Measurements from ENCODE around the gene CERS6. TPM values are rescaled to one million over a fixed set of nuclear protein-coding genes. Genes with fewer than 3 reads are reported as not detected.

Gene CERS6
- total and polyA plus RNA-seq, 8 donors = 18.8 to 24.5 (median 22.1) TPM

GRCh38 chr2:168732100-168732499 is 276.0 kb downstream of the CERS6 start:
- no peaks in the 10 kb centered on the region for H3K36me3 ChIP-seq
- H3K9me3 ChIP-seq = no peaks in the 10 kb centered on the region
- no peak for TF ChIP-seq CTCF (IDR thresholded peaks at IDR 0.05)
- H3K4me3 ChIP-seq = no peak overlapping the region
- ATAC-seq (no peak), DNase-seq (no peak)
- intact Hi-C loops (cut with DNase I) = no loop called here
- H3K27ac ChIP-seq = no peak overlapping the region
- H3K4me1 ChIP-seq = peaks cover 0 to 4% of the 10 kb centered on the region in 2 donors
- no peaks in the 10 kb centered on the region for H3K27me3 ChIP-seq

GRCh38 chr2:168732506-168732905 is 276.4 kb downstream of the CERS6 start:
- Histone ChIP-seq H3K4me1 (peaks cover 0 to 4% of the 10 kb centered on the region in 2 donors), H3K27me3 (no peaks in the 10 kb centered on the region), H3K4me3 (no peak overlapping the region), H3K27ac (no peak overlapping the region), H3K36me3 (no peaks in the 10 kb centered on the region), H3K9me3 (no peaks in the 10 kb centered on the region)
- DNase-seq = no peak
- ATAC-seq = no peak
- intact Hi-C loops (cut with DNase I) = no loop called here
- TF ChIP-seq CTCF (IDR thresholded peaks at IDR 0.05) = no peak

GRCh38 chr2:168734199-168734760 is 278.2 kb downstream of the CERS6 start:
- ATAC-seq (no peak), DNase-seq (no peak)
- Histone ChIP-seq H3K9me3 (no peaks in the 10 kb centered on the region), H3K36me3 (no peaks in the 10 kb centered on the region), H3K4me1 (peaks cover 0 to 4% of the 10 kb centered on the region in 2 donors), H3K27me3 (no peaks in the 10 kb centered on the region), H3K4me3 (no peak overlapping the region), H3K27ac (no peak overlapping the region)
- no peak for TF ChIP-seq CTCF (IDR thresholded peaks at IDR 0.05)
- intact Hi-C loops (cut with DNase I) = no loop called here

GRCh38 chr2:168736649-168737445 is 280.8 kb downstream of the CERS6 start:
- ATAC-seq = no peak

More at GRCh38 chr2:168736649-168737445, 280.8 kb downstream of the CERS6 start:
- no peak for DNase-seq
- no peaks in the 10 kb centered on the region for H3K27me3 ChIP-seq
- intact Hi-C loops (cut with DNase I) = no loop called here
- H3K9me3 ChIP-seq = no peaks in the 10 kb centered on the region
- no peaks in the 10 kb centered on the region for H3K36me3 ChIP-seq
- H3K27ac ChIP-seq = no peak overlapping the region
- TF ChIP-seq CTCF (IDR thresholded peaks at IDR 0.05) = no peak
- H3K4me3 ChIP-seq = no peak overlapping the region
- H3K4me1 ChIP-seq = peaks cover 0 to 3% of the 10 kb centered on the region in 2 donors
